Activated CD4-positive, alpha-beta T cell treated with anti-CD3 and anti-CD28 coated beads, Interleukin-2, amount 50 U/mL, for 48 hours (primary cell): ENCODE measurements around the gene FST.

ENCODE experiments used
- DNase-seq, 2 experiments: peaks; one replicate each; pipeline ENCODE4 v3.0.0-alpha.2; 2020

Gene FST, protein sequence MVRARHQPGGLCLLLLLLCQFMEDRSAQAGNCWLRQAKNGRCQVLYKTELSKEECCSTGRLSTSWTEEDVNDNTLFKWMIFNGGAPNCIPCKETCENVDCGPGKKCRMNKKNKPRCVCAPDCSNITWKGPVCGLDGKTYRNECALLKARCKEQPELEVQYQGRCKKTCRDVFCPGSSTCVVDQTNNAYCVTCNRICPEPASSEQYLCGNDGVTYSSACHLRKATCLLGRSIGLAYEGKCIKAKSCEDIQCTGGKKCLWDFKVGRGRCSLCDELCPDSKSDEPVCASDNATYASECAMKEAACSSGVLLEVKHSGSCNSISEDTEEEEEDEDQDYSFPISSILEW

GRCh38 chr5:53480416-53481158, at the start of gene FST:
TSS of gene FST (plus strand) at chr5:53480629. CDS start at chr5:53480792, 163 bp downstream.
- peak in 1 of 2 experiments; percentile 19 for DNase-seq

DNA sequence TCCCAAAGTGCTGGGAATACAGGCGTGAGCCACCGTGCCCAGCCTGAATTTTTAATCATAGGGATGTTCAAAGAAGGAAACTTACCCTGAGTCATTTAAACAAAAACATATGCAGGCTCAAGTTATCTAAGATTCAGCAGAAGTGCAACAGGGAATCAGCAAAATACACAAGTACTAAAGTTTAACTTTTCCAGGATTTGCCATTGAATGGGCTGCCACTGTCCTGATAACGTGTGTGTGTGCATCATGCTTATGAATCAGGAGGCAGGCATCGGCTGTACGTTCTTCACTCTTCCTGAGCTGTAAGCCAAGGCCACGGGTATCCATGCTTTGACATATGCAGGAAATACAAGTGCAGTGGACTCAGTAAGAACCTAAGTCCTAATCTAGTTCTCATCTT, 48.8 kb upstream of the FST start:
- DNase-seq: no peak

DNA sequence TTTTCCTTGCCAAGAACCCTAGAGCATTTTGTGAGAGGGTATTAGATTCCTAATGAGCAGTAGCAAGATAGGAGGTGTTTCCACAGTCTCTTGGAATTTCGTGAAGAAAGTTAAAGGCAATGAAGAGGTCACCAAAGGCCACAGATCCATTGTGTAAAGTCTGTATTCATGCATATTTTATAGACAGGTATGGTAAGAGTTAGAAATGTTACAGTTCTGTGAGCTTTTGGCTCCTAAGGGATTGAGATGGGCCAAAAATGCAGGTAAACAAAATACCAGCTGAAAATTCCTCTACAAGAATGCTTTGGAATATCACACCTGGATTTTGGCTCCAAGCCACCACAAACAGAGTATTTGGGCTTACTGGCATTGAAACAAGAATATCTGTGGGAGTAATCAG, 47.4 kb upstream of the FST start:
- DNase-seq: no peak

GRCh38 chr5:53434541-53434940, 45.9 kb upstream of the FST start:
- DNase-seq: no peak

GRCh38 chr5:53436480-53437191, 43.8 kb upstream of the FST start:
- DNase-seq: no peak

GRCh38 chr5:53438079-53438478, 42.4 kb upstream of the FST start:
- DNase-seq: no peak

- DNase-seq: no peak
Observed at GRCh38 chr5:53438486-53439472, 41.6 kb upstream of the FST start.

DNA sequence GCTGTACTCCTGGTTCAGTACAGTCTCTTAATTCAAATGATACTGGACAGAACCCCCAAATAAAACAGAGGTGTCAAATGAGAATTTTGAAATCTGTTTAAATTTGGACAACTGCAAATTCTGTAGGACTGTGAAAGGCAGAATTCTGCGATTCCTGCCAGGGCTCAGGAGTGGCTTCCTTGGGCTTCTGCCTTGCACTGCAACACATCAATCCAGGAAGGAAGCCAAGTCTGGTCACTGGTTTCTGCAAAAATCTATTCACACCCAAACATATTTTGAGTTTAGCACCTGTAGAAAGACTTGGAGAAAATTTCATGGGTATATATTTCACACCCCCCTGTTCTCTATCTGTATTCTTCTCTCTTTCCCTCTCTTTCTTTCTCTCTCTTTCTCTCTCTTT, 37.5 kb upstream of the FST start:
- DNase-seq: no peak

DNA sequence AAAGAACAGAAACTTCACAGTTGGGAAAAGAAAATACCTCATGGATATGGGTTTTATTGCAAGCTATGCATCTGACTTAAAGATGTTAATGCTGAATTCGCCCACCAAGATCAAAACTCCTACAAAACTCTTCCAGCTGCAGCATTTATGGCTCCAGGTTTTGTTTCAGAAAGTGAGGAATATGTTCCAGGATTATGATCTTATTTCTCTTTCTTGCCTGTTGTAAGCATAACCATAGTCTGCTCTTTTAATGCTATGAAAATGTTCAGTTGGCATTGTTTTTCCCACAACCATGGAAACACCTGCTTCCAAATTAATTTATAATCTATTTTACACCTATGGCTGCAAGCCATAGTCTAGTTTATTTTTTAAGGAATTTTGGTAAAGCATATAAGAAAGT, 34.9 kb upstream of the FST start:
- DNase-seq: no peak

- no peak for DNase-seq
Observed at GRCh38 chr5:53446908-53447307, 33.5 kb upstream of the FST start.

GRCh38 chr5:53448851-53449250, 31.6 kb upstream of the FST start:
- DNase-seq: no peak

DNA sequence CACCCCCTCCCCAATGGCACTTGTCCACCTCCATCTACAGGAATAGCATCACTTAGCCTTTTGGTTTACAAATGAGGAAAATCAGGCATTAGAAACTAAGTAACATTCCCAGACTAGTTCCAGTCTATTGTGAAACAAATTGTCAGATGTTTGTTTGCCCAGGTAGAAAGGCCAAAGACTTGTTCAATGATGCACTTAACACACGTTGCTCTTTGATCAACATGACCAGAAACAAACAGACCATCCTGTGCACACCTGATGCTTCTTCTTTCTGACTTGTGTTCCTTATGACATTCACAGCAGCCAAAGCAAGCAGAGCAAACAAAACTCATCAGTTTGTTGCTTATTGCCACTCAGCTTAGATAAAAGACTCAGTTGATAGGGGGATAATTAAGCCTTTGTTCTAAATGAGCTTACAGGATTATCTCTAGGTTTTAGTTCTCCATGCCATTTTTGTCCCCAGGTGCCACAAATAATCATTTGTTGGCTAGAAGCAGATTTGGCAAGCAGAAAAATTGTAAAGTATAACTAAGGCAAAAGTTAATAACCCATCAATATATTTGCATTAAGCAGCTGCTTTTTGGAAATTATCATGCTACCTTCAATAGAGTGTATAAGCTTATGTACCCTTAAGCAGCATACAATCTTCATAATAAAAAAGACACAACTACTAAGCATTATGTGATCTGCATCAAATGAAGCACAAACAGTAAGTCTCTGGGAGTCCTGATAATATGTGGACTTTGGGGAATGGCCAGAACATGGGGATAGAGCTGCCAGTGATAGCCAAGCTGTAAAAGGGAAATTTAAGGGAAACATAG, 26.3 kb upstream of the FST start:
- DNase-seq: no peak

GRCh38 chr5:53454719-53455000, 25.8 kb upstream of the FST start:
- DNase-seq: no peak

GRCh38 chr5:53456366-53456765, 24.1 kb upstream of the FST start:
- DNase-seq: no peak

DNA sequence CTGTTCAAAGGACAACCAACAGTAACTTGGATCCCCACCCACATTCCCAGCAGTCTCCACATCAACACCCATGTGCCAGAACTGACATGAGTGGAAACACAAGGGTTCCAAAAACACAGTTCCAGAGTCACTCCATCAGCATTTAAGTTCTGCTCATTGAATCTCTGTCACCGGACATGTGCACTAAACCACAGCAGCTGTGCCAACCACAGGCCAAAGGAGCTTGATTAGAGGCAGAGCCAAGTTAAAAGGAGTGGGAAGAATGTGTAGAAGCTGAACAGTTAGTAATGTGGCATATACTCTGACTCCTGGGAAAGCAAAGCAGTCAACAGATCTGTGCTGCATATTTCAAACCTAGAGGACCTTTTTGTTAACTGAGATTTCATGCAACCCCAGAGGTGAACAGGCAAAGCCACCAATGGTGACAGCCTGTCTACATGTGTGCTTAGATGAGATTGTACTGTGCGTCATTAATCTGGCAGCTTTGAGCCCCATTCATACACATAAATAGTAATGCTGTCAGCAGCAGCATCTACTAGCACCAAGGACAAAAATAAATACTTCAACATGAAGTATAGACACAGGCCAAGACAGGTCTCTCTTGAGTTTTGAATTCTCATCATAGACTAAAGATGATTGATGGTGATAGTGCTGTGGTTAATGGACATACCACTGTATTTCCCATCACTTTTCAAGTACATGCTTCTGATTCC, 16.4 kb upstream of the FST start:
- no peak for DNase-seq

DNA sequence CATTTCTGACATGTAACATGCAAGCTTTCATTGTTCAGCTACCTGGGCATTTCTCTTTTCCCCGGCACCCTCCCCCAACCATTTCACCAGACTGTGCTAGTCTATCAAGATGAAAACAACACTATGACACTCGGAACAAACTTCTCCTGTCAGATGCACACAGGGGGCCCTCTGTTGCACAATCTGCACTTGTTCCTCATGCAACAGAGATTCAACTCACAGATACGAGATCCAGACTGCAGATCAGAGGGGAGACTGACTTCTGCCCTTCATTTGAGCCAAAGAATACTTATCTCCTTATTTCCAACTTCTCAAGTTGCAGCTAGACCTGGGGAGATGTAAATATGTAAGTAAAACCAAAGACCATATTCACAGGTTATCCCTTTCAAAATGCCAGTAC, 15.7 kb upstream of the FST start:
- DNase-seq: no peak

DNA sequence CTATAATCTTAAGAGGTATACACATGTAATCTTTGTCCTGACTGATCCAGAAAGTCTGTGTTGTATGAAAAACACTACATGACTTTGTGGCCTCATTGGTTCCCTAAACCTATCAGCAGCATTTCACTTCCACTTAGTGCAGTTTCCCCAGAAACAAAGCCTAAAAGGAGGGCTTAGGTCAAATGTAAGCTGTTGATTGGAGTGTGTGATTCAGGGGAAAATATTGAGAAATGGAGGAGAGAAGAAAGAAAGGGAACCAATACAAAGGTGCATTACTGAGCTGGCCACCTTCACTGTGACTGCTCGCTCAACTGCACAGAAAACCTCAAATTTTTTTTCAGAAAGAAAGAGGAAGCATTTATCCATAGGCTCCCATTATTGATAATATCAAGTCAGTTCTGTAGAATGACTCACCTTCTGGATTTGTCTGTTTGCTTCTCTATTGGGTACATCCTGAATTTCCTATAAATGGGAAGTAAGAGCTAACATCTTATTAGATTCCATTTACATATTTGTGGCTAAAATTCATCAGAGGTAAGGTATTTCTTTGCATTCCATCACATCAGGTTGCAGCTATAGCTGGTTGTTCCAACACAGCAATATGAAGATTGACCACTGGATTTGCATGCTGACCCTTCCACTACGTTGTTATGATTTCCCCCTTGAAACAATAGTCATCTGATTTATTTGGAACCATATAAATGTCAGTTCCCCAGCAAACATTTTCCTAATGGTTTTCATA, 10.3 kb upstream of the FST start:
- DNase-seq: no peak

DNA sequence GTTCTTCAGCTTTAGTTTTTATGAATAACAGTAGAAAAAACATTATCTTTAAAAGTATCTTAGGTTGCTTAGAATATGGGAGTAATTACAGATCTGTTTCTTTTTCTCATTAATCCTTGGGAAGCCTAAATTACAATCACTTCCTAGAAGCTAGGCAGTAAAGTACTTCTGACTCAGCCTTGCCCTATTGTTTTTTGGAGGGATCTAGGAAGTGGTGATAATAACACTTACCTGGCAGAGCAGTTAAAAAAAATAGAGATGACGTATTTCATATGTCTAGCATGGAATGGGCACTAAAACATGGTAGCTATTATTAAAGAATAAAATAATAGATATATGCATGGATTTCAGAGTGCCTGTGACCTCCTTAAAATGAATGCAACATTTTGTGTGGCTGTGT, 8.2 kb upstream of the FST start:
- DNase-seq: no peak

DNA sequence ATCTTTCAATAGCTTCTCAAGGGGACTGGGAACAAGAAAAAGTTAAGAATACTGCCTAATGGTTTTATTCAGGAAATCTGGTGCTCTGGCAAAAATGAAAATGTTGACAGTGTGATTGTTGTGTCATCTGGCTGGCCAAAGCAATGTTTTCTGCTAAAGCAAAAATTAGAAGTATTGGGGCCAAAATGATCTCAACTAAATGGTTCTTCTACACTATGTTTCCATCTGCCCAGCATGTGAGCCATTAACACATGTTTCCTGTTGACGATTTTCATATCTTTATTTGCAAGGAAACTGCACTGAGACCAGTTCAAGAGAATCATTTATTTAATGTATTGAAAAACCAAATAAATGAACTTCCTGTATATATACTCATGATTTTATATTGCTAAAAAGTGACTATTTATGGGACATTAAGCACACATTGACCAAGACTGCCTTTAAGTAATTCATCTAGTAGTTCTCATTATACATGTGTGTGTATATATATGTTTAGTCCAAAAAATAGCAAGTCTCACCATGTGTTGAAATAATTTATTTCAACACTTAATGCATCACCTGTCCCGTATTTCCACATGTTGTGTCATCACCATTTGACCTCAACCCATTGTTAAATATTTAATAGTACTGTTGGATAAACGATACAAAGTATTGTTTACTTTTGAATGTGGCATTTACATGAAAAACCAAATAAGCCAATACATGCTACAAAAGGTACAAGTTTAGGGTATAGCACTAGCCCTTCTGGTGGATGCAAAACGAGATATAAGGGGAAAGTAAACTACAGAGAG, 7.5 kb upstream of the FST start:
- no peak for DNase-seq

- no peak for DNase-seq
Observed at GRCh38 chr5:53473633-53474032, 6.8 kb upstream of the FST start.
